Vagina (tissue), 2 donors: ENCODE data around the gene DAP3.
"Not testable (repeated sequence)": the region's sequence is repeated elsewhere in the genome, so short reads cannot be mapped to it uniquely, and the experiment has no call there.

ENCODE experiments used
- CTCF ChIP-seq, 3 experiments: fragments of 450-650 bp in 2 of 3; fragments of 200-600 bp in 1 of 3; sonication (generic) in 1 of 3; IDR thresholded peaks; one replicate each; pipeline ENCODE4 v1.5.1; 2017 to 2019; ENCODE audit warnings: antibody characterized with exemption in 3 of 3, mild to moderate bottlenecking in 2 of 3, moderate library complexity in 2 of 3
- POLR2A ChIP-seq, 2 donors: fragments of 450-650 bp; IDR thresholded peaks; one replicate each; pipeline ENCODE4 v1.6.1; 2017; ENCODE audit warnings: antibody characterized with exemption in 2 of 2, mild to moderate bottlenecking in 2 of 2, moderate library complexity in 2 of 2

GRCh38 chr1:155701675-155702074 is 12.8 kb downstream of the DAP3 start:
- not testable (repeated sequence) for TF ChIP-seq CTCF, POLR2A (IDR thresholded peaks at IDR 0.05)
